ENCODE measurements around the gene PRKCE. TPM values are rescaled to one million over a fixed set of nuclear protein-coding genes. Genes with fewer than 3 reads are reported as not detected.

Gene PRKCE
- total and polyA plus RNA-seq, 7 donors, result 3.0 to 21.9 (median 15.8) TPM

DNA sequence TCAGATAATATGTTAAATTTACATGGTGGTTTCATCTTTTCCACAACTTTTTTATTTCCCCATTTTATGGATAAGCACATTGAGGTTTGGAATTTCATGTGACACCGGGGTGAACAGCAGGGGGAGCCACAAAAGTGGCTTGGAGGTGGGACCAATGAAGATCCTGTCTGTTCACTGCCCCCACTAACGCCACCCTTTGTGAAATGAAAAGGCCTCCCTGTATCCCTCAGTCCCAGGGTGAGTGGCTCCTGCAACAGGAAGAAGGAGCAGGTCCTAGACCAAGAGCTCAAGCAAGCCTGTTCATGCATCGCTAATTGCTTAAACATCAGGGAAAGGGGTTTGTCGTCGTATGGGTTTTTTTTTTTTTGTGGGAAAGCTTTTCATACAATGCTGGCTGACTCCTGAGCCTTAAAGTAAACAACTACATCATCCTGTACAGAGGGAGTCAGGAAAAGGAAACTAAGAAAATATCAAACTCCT, 377.9 kb downstream of the PRKCE start:
- Histone ChIP-seq H3K4me1 (peaks cover 0 to 33% (median 22%) of the 10 kb centered on the region in 4 donors), H3K36me3 (peaks cover 0 to 4% (median under 1%) of the 10 kb centered on the region in 4 donors), H3K4me3 (no peak overlapping the region), H3K27me3 (no peaks in the 10 kb centered on the region), H3K9me3 (no peaks in the 10 kb centered on the region), H3K27ac (peak overlapping the region in 2 of 4 donors; percentile 12 to 15)
- TF ChIP-seq EP300 (IDR thresholded peaks at IDR 0.05), result no peak
- 66 to 69% methylated on average over 5 of the region's 5 CpGs for WGBS, 2 donors
- no peak for DNase-seq
- intact Hi-C loops (cut with DNase I), result no loop called here

DNA sequence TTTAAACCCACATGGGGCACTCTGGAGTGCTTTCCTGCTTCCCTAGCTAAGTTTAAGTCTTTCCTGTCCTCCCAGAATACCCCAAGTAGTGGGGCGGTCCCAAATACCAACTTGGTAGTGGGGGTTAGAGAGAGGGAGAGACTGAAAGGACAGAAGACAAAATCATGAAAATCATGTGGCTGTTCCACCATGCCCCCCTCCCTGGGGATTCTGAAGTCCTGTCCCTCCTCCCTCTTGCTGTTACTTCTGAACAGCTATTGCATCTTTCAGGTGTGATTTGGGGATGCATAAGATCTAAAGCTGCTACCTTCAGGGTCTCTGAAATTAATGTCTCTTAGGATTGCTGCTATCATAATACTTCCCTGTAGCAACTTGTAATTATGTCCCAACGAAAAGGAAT, 378.9 kb downstream of the PRKCE start:
- H3K36me3 ChIP-seq, result no peaks in the 10 kb centered on the region
- DNase-seq, result no peak
- H3K4me3 ChIP-seq, result no peak overlapping the region
- peak overlapping the region in 1 of 4 donors; percentile 15 for H3K27ac ChIP-seq
- intact Hi-C loops (cut with DNase I), result no loop called here
- no peaks in the 10 kb centered on the region for H3K9me3 ChIP-seq
- 93 to 97% methylated on average over 2 of the region's 2 CpGs for WGBS, 2 donors
- no peak for TF ChIP-seq EP300 (IDR thresholded peaks at IDR 0.05)
- TF ChIP-seq POLR2A (IDR thresholded peaks at IDR 0.05), result no peak
- no peak for TF ChIP-seq CTCF (IDR thresholded peaks at IDR 0.05)
- TF ChIP-seq POLR2AphosphoS5 (IDR thresholded peaks at IDR 0.05), result no peak
- H3K4me1 ChIP-seq, result peaks cover 0 to 33% (median 22%) of the 10 kb centered on the region in 4 donors
- H3K27me3 ChIP-seq, result no peaks in the 10 kb centered on the region

DNA sequence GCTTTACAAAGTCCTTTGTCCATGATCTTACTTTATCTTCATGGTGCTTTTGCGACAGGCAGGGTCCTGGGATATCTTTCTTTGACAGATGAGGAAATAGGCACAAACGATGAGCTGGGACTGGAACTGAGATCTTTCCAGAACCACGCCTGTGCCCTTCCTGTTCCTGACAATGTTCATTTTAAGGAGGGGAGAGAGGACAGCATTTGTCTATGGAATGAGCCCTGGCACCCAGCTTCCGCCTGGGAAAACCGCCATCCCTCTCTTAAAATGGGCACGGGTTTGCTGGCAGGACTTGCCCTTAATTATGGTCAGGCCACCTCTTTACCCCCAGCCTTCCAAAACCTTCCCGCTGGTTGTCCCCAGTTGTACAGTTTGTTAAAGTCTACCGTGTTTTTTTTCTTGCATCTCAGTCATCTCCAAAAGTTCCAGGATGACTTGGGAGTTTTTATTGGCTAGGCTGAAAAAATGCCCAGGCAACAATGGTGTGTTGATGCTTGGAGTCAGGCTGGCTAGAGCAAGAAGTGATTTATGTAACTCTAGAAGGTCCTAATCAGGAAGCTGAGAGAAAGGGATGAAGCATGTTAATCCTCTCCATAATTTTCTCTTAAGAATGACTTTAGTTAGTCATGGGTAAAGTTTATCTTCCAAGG, 380.8 kb downstream of the PRKCE start:
- TF ChIP-seq POLR2AphosphoS5 (IDR thresholded peaks at IDR 0.05), result no peak
- no peak for TF ChIP-seq EP300 (IDR thresholded peaks at IDR 0.05)
- no peak for TF ChIP-seq POLR2A (IDR thresholded peaks at IDR 0.05)
- no peak for TF ChIP-seq CTCF (IDR thresholded peaks at IDR 0.05)
- Histone ChIP-seq H3K4me1 (peaks cover 0 to 33% (median 22%) of the 10 kb centered on the region in 4 donors), H3K9me3 (no peaks in the 10 kb centered on the region), H3K4me3 (no peak overlapping the region), H3K36me3 (no peaks in the 10 kb centered on the region), H3K27ac (peak overlapping the region in 3 of 4 donors; percentile 15 to 33 (median 24)), H3K27me3 (no peaks in the 10 kb centered on the region)
- 80 to 84% methylated on average over 8 of the region's 8 CpGs for WGBS, 2 donors
- intact Hi-C loops (cut with DNase I), result no loop called here
- DNase-seq, result no peak

- WGBS, 2 donors, result 87 to 91% methylated on average over 5 of the region's 5 CpGs
- intact Hi-C loops (cut with DNase I), result no loop called here
- Histone ChIP-seq H3K27me3 (no peaks in the 10 kb centered on the region), H3K9me3 (no peaks in the 10 kb centered on the region), H3K27ac (no peak overlapping the region), H3K36me3 (no peaks in the 10 kb centered on the region), H3K4me3 (no peak overlapping the region), H3K4me1 (peaks cover 0 to 33% (median 22%) of the 10 kb centered on the region in 4 donors)
- TF ChIP-seq POLR2AphosphoS5 (IDR thresholded peaks at IDR 0.05) (no peak), POLR2A (IDR thresholded peaks at IDR 0.05) (no peak), EP300 (IDR thresholded peaks at IDR 0.05) (no peak), CTCF (IDR thresholded peaks at IDR 0.05) (no peak)
- DNase-seq, result no peak
Measured at GRCh38 chr2:46032996-46033395, 381.5 kb downstream of the PRKCE start.

GRCh38 chr2:46034535-46034934, 383.1 kb downstream of the PRKCE start:
- 90 to 93% methylated on average over 5 of the region's 5 CpGs for WGBS, 2 donors
- H3K27ac ChIP-seq, result no peak overlapping the region
- intact Hi-C loops (cut with DNase I), result no loop called here

More at GRCh38 chr2:46034535-46034934, 383.1 kb downstream of the PRKCE start:
- H3K4me3 ChIP-seq, result no peak overlapping the region
- H3K27me3 ChIP-seq, result no peaks in the 10 kb centered on the region
- no peaks in the 10 kb centered on the region for H3K36me3 ChIP-seq
- H3K4me1 ChIP-seq, result peaks cover 0 to 28% (median 18%) of the 10 kb centered on the region in 4 donors
- no peak for TF ChIP-seq POLR2AphosphoS5 (IDR thresholded peaks at IDR 0.05)
- no peak for TF ChIP-seq CTCF (IDR thresholded peaks at IDR 0.05)
- no peak for TF ChIP-seq EP300 (IDR thresholded peaks at IDR 0.05)
- no peak for TF ChIP-seq POLR2A (IDR thresholded peaks at IDR 0.05)
- DNase-seq, result no peak
- no peaks in the 10 kb centered on the region for H3K9me3 ChIP-seq

All from sigmoid colon (tissue), 7 donors.